ENCODE data around the gene JPH4.
"Not testable (repeated sequence)": the region's sequence is repeated elsewhere in the genome, so short reads cannot be mapped to it uniquely, and the experiment has no call there.

JPH4 gene

DNA sequence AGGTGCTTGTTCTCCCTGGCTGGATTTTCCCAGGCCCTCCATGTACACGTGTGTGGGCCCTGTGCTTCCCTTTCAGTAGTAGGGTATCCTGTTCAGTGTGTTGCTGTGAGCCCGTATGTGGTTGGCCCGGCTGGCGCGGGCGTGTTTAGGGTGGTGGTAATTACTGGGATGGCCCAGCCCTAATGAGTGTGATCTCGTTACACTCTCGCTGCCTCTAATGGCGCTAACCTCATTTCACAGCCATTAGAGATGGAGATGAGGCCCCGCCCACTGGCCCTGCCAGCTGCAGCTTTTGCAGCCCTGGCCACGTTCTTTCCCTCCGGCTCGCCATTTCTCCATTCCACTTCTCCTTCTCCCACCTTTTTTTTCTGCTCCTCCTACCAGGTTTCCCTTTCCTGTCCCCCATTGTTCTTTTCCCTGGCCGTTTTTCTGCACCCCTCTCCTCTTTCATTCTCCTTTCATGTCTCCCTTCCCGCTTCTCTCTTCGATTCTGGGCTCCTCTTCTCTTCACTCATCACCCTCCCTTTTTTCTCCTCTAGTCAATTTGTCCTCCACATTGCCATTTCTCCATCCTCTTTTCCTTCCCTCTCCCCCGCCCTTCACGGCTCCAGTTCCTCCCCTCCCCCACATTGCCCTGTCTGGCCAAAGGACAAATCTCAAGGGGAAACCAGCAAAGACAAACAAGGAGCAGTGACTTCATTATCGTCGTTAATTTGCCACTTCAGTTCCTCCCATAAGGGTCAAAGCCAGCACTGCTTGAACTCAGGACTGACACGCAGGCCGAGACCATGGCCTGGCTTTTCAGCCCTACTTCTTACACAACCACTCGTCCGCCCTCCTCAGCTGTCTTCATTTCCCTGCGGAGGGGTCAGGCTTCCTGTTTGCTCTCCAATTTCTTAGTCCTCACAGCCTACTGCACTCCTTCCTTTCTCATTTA, 33.8 kb downstream of the JPH4 start:
- no peak for DNase-seq

DNA sequence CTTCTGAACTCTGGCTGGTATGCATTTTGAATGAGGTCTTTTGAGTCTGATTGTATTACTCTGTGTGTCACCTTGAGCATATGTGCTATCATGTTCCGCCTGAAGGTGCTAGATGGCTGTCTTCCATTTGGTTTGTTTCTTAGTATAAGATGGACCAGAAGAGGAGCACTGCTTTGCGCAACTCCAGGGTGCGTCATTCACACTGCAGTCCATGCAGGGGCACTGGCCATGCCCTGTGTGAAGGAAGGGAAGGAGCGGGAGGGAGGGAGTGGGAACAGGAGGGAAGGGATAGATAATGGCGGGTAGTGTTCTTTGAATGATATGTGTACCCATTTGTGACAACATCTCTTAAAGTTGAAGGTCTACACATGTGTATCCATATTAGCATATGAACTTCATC, 35.2 kb downstream of the JPH4 start:
- no peak for DNase-seq

DNA sequence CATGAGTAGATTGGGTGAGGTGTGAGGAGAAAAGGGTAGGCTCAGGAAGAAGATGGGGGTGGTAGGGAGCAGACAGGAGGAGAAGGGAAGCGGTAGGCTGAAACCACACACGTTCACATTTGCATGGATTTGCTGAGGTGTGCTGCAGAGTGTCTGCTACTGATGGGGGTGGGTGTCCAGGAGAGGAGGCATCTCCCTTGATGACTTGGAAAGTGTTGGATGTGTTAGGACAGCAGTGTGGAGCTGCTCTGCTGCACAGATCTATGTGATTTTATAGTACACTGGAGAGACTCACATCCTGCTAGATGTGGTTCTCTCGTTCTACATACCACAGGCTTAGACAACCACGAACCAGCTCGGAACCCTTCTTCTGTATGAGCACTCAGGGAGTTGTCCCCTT, 36.3 kb downstream of the JPH4 start:
- no peak for DNase-seq

DNA sequence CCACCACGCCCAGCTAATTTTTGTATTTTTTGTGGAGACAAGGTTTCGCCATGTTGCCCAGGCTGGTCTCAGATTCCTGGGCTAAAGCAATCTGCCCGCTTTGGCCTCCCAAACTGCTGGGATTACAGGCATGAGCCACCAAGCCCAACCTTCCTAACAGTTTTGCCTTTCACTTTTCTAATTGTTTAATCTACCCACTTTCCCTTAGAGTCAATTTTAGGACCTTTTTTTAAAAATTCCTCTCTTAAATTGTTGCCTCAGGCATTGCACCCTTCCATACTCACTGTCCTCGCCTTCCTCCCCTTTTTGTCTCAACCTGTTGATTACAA, 38.5 kb downstream of the JPH4 start:
- DNase-seq = no peak

- peak; percentile 65 for DNase-seq
These were observed 39.1 kb downstream of the JPH4 start for GRCh38 chr14:23539248-23540140.

- no peak for DNase-seq
These were observed 39.8 kb downstream of the JPH4 start for GRCh38 chr14:23538785-23539184.

GRCh38 chr14:23538050-23538718, 40.4 kb downstream of the JPH4 start:
- DNase-seq = no peak

DNA sequence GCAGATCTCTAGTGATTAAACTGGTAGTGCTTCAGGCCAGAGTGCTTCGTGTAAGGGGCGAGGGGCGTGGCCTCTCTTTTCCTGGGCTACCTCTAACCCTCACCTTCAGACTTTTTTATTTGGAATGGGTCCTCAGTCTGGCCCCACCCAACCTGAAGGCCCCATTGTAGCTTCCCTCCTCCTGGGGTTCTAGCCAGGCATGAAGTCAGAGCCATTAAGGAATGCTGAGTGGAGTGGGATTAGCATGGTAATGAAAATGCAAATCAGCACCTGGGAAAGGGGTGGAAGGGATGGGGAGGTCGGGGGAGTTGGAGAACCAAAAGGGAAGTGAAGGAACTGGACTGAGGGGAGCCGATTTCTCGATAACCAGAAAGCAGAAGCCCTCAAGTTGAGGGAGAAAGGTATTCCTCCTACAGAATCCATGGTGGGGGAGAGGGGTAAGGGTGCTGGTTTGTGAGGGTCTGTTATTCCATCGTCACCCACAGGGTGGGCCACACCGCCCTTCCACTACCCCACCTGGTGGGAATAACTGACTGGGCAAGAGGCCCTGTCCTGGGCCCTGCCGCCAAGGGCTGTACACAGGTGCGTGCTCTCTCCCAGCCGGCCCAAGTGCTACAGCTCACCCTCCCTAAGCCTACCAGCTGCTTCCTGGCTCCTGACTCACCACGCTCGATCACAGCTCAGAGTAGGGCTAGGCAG, 41.1 kb downstream of the JPH4 start:
- no peak for DNase-seq

- DNase-seq = not testable (repeated sequence)
These were observed 41.7 kb downstream of the JPH4 start for GRCh38 chr14:23536906-23537305.

DNA sequence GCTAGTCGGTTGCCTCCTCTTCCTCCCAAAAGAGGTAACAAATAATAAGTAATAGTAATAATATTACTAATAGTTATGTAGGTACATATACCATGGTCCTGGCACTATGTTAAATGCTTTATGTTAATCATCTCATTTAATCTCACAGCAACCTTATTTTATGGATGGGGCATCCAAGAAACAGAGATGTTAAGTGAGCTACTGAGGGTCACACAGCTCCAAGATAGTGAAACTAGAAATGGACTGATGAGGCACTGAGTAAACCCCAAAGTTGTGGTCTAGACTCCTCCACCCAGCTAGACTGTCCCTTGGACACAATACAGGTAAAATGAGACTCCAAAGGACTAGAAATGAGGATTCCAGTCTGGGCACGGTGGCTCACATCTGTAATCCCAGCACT, 42.1 kb downstream of the JPH4 start:
- DNase-seq = no peak

DNA sequence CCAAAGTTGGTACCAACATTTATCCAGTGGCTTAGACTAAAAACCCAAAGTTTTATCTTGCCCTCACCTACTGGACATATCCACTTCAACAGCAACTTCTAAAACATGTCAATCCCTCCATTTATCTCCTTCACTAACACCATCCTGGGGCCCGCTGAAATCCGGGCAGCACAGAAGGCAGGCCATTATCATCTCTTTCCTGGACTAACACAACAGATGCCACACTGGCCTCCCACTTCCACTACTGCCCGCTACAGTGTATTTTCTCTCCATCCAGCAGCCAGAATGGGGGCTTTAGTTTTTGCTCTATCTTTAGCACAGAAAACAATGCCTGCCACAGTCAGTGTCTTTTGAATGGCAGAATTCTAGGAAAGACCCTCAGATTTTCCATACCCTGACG, 42.6 kb downstream of the JPH4 start:
- DNase-seq = no peak

- DNase-seq = no peak
These were observed 44.7 kb downstream of the JPH4 start for GRCh38 chr14:23533652-23534435.

- DNase-seq = no peak
These were observed 45.9 kb downstream of the JPH4 start for GRCh38 chr14:23532658-23533057.

DNA sequence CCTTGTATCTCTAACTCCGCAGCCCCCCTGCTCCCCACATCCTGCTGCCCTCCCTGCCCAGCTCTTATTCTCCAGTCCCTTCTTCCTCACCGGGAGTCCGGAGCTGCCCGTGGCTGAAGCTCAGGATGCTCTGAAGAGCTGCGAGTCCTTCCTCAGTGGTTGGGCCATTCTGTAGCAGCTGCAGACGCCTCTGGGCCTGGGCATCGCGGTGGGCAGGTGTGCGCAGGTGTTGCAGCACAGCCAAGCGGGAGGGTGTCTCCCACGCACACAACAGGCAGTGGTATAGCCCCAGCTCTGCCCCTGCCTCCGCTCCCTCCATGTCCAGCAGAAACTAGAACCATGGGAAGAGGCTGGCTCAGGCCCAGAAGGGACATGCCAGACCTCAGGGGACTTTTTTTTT, 47.2 kb downstream of the JPH4 start:
- no peak for DNase-seq

GRCh38 chr14:23530375-23531055, 48.1 kb downstream of the JPH4 start:
- DNase-seq = no peak

DNA sequence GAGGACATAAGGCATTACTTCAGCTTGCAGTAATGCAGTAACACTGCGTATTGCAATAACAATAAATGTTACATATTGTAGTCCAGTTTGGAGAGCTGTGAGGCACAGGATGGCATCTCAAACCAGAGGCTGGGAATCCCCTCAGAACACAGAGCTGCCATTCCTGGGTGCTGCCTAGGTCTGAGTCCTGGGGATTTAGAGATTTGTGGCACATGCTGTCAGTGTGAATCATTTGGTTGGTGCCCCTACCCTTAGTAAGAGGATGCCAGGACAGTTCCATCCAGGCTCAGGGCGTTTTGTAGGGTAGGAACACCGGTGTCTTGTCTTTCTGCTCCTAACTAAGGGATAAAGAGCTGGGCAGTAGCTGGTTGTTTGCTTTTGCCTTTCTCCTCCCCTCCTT, 49.6 kb downstream of the JPH4 start:
- no peak for DNase-seq

- no peak for DNase-seq
These were observed 50.0 kb downstream of the JPH4 start for GRCh38 chr14:23528555-23528954.

GRCh38 chr14:23525611-23526010, 53.0 kb downstream of the JPH4 start:
- DNase-seq = no peak

- DNase-seq = no peak
These were observed 53.6 kb downstream of the JPH4 start for GRCh38 chr14:23524954-23525353.

DNA sequence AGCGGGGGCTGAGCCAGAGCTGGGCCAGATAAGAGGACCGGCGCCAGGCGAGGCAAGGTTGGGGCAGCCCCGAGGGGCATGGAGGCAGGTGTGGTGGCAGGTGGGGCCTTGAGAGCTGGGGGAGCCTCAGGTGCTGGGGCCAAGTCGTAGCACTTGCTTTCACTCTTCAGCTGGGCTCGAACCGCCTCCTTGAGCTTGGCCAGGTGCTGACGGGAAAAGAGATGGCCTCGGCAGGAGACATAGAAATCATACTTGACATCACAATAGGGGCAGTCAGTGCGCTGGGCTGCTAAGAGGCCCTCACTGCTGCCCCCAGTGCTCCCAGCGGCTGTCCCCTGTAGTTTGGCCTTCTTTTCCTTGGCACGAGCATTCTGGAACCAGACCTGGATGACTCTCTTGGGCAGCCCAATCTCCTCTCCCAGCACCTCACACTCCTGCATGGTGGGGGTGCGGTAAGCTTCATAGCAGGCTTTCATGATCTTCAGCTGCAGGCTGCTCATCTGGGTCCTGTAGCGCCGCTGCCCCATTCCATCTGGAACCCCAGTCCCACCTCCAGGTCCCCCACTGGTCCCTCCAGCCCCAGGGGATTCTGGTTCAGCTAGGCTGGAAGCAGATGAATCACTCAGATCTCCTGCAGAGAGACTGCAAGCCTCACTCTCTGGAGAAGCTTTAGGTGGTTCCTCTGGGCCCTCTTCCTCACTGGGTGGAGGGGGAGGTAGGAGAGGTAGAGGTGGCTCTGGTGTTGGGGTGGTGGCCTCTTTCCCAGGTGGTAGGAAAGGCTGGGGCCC, 55.2 kb downstream of the JPH4 start:
- no peak for DNase-seq
